IMR-90 (cell line): ENCODE results near the gene NRM. TPM values are rescaled to one million over a fixed set of nuclear protein-coding genes. Genes with fewer than 3 reads are reported as not detected.

Source experiments
- ATAC-seq: fragments of 200-7000 bp; cut with Tn5 transposase; 2 replicates; pipeline ENCODE4 v1.9.1; 2020; ENCODE audit warnings: low read depth, mild to moderate bottlenecking, moderate library complexity
- BruUV-seq: library from RNA; stranded (reverse); fragments of 400-500 nt; replicated peaks from 2 replicates; lab custom pipeline; 2021; lab: Mats Ljungman, UMichigan
- CTCF ChIA-PET: fragments of 300-600 bp; formaldehyde crosslinking; extraction: SDS; loops from one replicate; lab custom pipeline; 2021; ENCODE audit warnings: antibody characterized with exemption; lab: Yijun Ruan, JAX
- POLR2A ChIA-PET: fragments of 300-600 bp; sonication (Branson Sonifier 250); formaldehyde crosslinking; loops from one replicate; lab custom pipeline; 2022; ENCODE audit warnings: antibody characterized with exemption; ENCODE audit not compliant: unreplicated experiment; lab: Charles Lee
- DNase-seq: peaks from one replicate; pipeline ENCODE4 v3.0.0; 2013
- H2AFZ ChIP-seq: replicated peaks from 2 replicates; pipeline ENCODE3; 2013; ENCODE audit warnings: low read length, mild to moderate bottlenecking; ENCODE audit not compliant: poor library complexity
- H2AK5ac ChIP-seq: 2 replicates; pipeline ENCODE4 v1.6.1; 2013; ENCODE audit warnings: low read depth, low read length, inconsistent platforms
- H2AK9ac ChIP-seq: replicated peaks from 2 replicates; pipeline ENCODE3; 2013; ENCODE audit warnings: mild to moderate bottlenecking, low read depth, low read length, moderate library complexity; ENCODE audit not compliant: poor library complexity
- H2BK120ac ChIP-seq: 2 replicates; pipeline ENCODE4 v1.6.1; 2013; ENCODE audit warnings: low read depth, low read length, inconsistent platforms
- H2BK15ac ChIP-seq: 3 replicates; pipeline ENCODE4 v1.6.1; 2013; ENCODE audit warnings: low read depth, low read length, inconsistent platforms
- H2BK20ac ChIP-seq: 2 replicates; pipeline ENCODE4 v1.6.1; 2013; ENCODE audit warnings: low read depth, mild to moderate bottlenecking, inconsistent platforms, low read length, moderate library complexity
- H2BK5ac ChIP-seq: 2 replicates; pipeline ENCODE4 v1.6.1; 2013; ENCODE audit warnings: mild to moderate bottlenecking, low read depth, low read length, inconsistent platforms; ENCODE audit not compliant: poor library complexity, severe bottlenecking
- H3K14ac ChIP-seq: replicated peaks from 2 replicates; pipeline ENCODE4 v1.6.1; 2013; ENCODE audit warnings: low read depth, low read length, inconsistent platforms
- H3K18ac ChIP-seq: 2 replicates; pipeline ENCODE4 v1.6.1; 2013; ENCODE audit warnings: low read depth, low read length, control low read depth
- H3K23ac ChIP-seq: 2 replicates; pipeline ENCODE4 v1.6.1; 2013; ENCODE audit warnings: low read depth, low read length, inconsistent platforms
- H3K27ac ChIP-seq: 2 replicates; pipeline ENCODE4 v1.5.1; 2013; ENCODE audit warnings: mild to moderate bottlenecking, control low read depth, low read length; ENCODE audit not compliant: insufficient read depth
- H3K27me3 ChIP-seq: 2 replicates; pipeline ENCODE4 v1.6.1; 2013; ENCODE audit warnings: low read length; ENCODE audit not compliant: control insufficient read depth, insufficient read depth
- H3K36me3 ChIP-seq: 2 replicates; pipeline ENCODE4 v1.6.1; 2013; ENCODE audit warnings: low read length, mixed read lengths; ENCODE audit not compliant: control insufficient read depth, insufficient read depth
- H3K4ac ChIP-seq: 2 replicates; pipeline ENCODE4 v1.6.1; 2013; ENCODE audit warnings: low read depth, low read length, inconsistent platforms
- H3K4me1 ChIP-seq: 2 replicates; pipeline ENCODE4 v1.6.1; 2013; ENCODE audit warnings: low read length, mixed read lengths; ENCODE audit not compliant: control insufficient read depth, insufficient read depth
- H3K4me2 ChIP-seq: 2 replicates; pipeline ENCODE4 v1.6.1; 2013; ENCODE audit warnings: low read depth, mild to moderate bottlenecking, control low read depth, low read length, moderate library complexity
- H3K4me3 ChIP-seq: 2 replicates; pipeline ENCODE4 v1.5.1; 2013; ENCODE audit warnings: low read depth, mild to moderate bottlenecking, control low read depth, low read length, moderate library complexity; ENCODE audit not compliant: insufficient read depth
- H3K56ac ChIP-seq: 2 replicates; pipeline ENCODE4 v1.6.1; 2013; ENCODE audit warnings: low read length, inconsistent platforms; ENCODE audit not compliant: insufficient read depth; ENCODE audit errors: extremely low read depth
- H3K79me1 ChIP-seq, 2 experiments: 2 replicates each; pipeline ENCODE4 v1.6.1; 2013; ENCODE audit warnings: low read length in 2 of 2, inconsistent platforms in 1 of 2, low read depth in 1 of 2
- H3K9ac ChIP-seq: 2 replicates; pipeline ENCODE4 v1.6.1; 2013; ENCODE audit warnings: low read depth, low read length, control low read depth
- H3K9me1 ChIP-seq: 2 replicates; pipeline ENCODE4 v1.6.1; 2013; ENCODE audit warnings: low read length, inconsistent platforms; ENCODE audit not compliant: insufficient read depth
- H3K9me3 ChIP-seq: 2 replicates; pipeline ENCODE4 v1.6.1; 2013; ENCODE audit warnings: low read length; ENCODE audit not compliant: control insufficient read depth, insufficient read depth
- H4K20me1 ChIP-seq: 2 replicates; pipeline ENCODE4 v1.6.1; 2013; ENCODE audit warnings: low read length, inconsistent platforms; ENCODE audit not compliant: insufficient read depth
- H4K5ac ChIP-seq: 2 replicates; pipeline ENCODE4 v1.6.1; 2013; ENCODE audit warnings: mild to moderate bottlenecking, low read depth, low read length, control low read depth
- H4K8ac ChIP-seq, 2 experiments: 2 replicates each; pipeline ENCODE4 v1.6.1; 2013; ENCODE audit warnings: low read depth in 2 of 2, low read length in 2 of 2, control low read depth in 1 of 2, inconsistent platforms in 1 of 2
- H4K91ac ChIP-seq: 2 replicates; pipeline ENCODE4 v1.6.1; 2013; ENCODE audit warnings: low read depth, low read length, inconsistent platforms; ENCODE audit not compliant: insufficient read depth
- CTCF ChIP-seq: conservative IDR thresholded peaks from 2 replicates; pipeline ENCODE4 v1.5.1; 2012; ENCODE audit warnings: mild to moderate bottlenecking, low read depth, low read length, improper control_type of control experiment
- ELK1 ChIP-seq: fragments of 150-350 bp; IDR thresholded peaks from 2 replicates; pipeline ENCODE4 v1.6.1; 2016; ENCODE audit warnings: low read depth, mild to moderate bottlenecking, low read length, moderate library complexity, borderline replicate concordance
- POLR2A ChIP-seq: IDR thresholded peaks from 2 replicates; pipeline ENCODE4 v1.6.1; 2012; ENCODE audit warnings: mild to moderate bottlenecking, low read depth, low read length
- SMC3 ChIP-seq: fragments of 150-350 bp; IDR thresholded peaks from 2 replicates; pipeline ENCODE4 v1.6.1; 2016; ENCODE audit warnings: low read depth, mild to moderate bottlenecking, antibody characterized with exemption, low read length, moderate library complexity
- WGBS, 2 experiments: methylation state at CpG; one replicate each; pipeline versions ENCODE4 v1.1.5 to v1.1.7; 2013; ENCODE audit warnings: missing lambda C conversion rate in 2 of 2; ENCODE audit not compliant: insufficient read length in 1 of 2; ENCODE audit errors: extremely low coverage in 2 of 2; 5-methylcytosine and 5-hydroxymethylcytosine counted together
- dilution Hi-C: fragments of 300-500 bp; cut with HindIII; formaldehyde crosslinking; loops from one replicate; pipeline ENCODE4 v1.14.3; 2018; ENCODE audit warnings: low sequenced_read_pairs; ENCODE audit not compliant: unreplicated experiment
- in situ Hi-C: fragments of 300-500 bp; cut with MboI; formaldehyde crosslinking; loops from 3 replicates; pipeline ENCODE4 v1.14.3; 2019; ENCODE audit warnings: low sequenced_read_pairs, inconsistent platforms, mixed read lengths
- intact Hi-C: fragments of 100-400 bp; cut with micrococcal nuclease; formaldehyde crosslinking; loops from 2 replicates; pipeline ENCODE4 v1.10.0; 2022
- polyA plus RNA-seq, 3 experiments: library from polyadenylated mRNA; depleted of rRNA; stranded (reverse); fragments of >200 nt; gene quantifications; 2 replicates each; pipeline ENCODE4 v1.2.3, GENCODE V29; 2012; ENCODE audit warnings: low replicate concordance in 1 of 3
- total RNA-seq: library from RNA; depleted of rRNA; stranded (reverse); fragments of >200 nt; gene quantifications from 2 replicates; pipeline ENCODE4 v1.2.3, GENCODE V29; 2012

The NRM gene
- total and polyA plus RNA-seq, 2 of the 4 experiments (the other 2 are of a cell fraction) = 2.2 to 27.0 TPM

GRCh38 chr6:30687659-30688431 is 2.9 kb downstream of the NRM start:
- peak overlapping the region; percentile 97 for H4K91ac ChIP-seq
- POLR2A ChIA-PET = interaction anchor here (0.5 to 0.6 kb wide), 2 partner anchors 34 to 59 kb away, joined by 3 read pairs; no protein-coding TSS in a partner anchor
- peak overlapping the region; percentile 98 for H3K4ac ChIP-seq
- peak overlapping the region; percentile 100 for H2AK9ac ChIP-seq
- TSS peak; percentile 27 for BruUV-seq
- peaks cover 18 to 41% of the 10 kb centered on the region in 2 experiments; a peak in 3 of 4 replicates for H3K79me1 ChIP-seq
- H4K8ac ChIP-seq = peak overlapping the region; percentile 88 to 96
- WGBS, 2 experiments = 13% methylated on average over 6 of the region's 22 CpGs; no CpG with 5 or more reads in 1 of the 2 experiments
- H3K4me1 ChIP-seq = peaks cover 19% of the 10 kb centered on the region
- H3K27me3 ChIP-seq = no peaks in the 10 kb centered on the region
- peak; percentile 68; the same call in 1 of the 2 replicates for TF ChIP-seq POLR2A
- 0 out of 2 replicates have a peak, but pooled peaks have one; percentile 7 for TF ChIP-seq SMC3
- no peak for TF ChIP-seq ELK1
- peak; percentile 33 for TF ChIP-seq CTCF
- H2AFZ ChIP-seq = peak overlapping the region; percentile 89
- no peaks in the 10 kb centered on the region for H3K9me3 ChIP-seq
- H2BK5ac ChIP-seq = peak overlapping the region; percentile 92
- dilution Hi-C loops = no loop called here
- CTCF ChIA-PET = interaction anchor here (0.7 to 2.2 kb wide), 2 partner anchors 9 to 35 kb away, joined by 3 to 6 read pairs; no protein-coding TSS in a partner anchor
- H3K9ac ChIP-seq = peak overlapping the region; percentile 92
- peak overlapping the region; percentile 69 for H4K5ac ChIP-seq
- peak overlapping the region; percentile 65 for H3K18ac ChIP-seq
- peak overlapping the region; percentile 73 for H3K4me2 ChIP-seq
- H3K56ac ChIP-seq = peak overlapping the region; percentile 95
- H2BK120ac ChIP-seq = peak overlapping the region; percentile 82
- no peak for ATAC-seq
- H2BK15ac ChIP-seq = peak overlapping the region; percentile 40; the same call in 2 of the 3 replicates
- peak overlapping the region; percentile 60; the same call in 1 of the 2 replicates for H2BK20ac ChIP-seq
- intact Hi-C loops = no loop called here
- peak; percentile 47 for DNase-seq
- H3K36me3 ChIP-seq = peaks cover 21% of the 10 kb centered on the region
- peak overlapping the region; percentile 96 for H3K27ac ChIP-seq
- H3K9me1 ChIP-seq = peaks cover 13% of the 10 kb centered on the region
- H3K23ac ChIP-seq = peak overlapping the region; percentile 93
- H2AK5ac ChIP-seq = peak overlapping the region; percentile 98
- in situ Hi-C loops = no loop called here
- peak overlapping the region; percentile 97 for H3K4me3 ChIP-seq
- peaks cover 31% of the 10 kb centered on the region for H4K20me1 ChIP-seq
- H3K14ac ChIP-seq = peak overlapping the region; percentile 97
